B cell (primary cell): ENCODE results near the gene NIN. TPM values are rescaled to one million over a fixed set of nuclear protein-coding genes. Genes with fewer than 3 reads are reported as not detected.

ENCODE experiments used
- ATAC-seq: fragments of 200-7000 bp; cut with Tn5 transposase; one replicate; pipeline ENCODE4 v1.10.0; 2021; ENCODE audit warnings: low read depth, mild to moderate bottlenecking, moderate number of reproducible peaks, moderate library complexity
- CTCF ChIA-PET: fragments of 350-600 bp; sonication (Branson Sonifier 250); formaldehyde crosslinking; loops from one replicate; lab custom pipeline; 2021; ENCODE audit warnings: antibody characterized with exemption, inconsistent platforms; lab: Charles Lee
- POLR2A ChIA-PET: fragments of 350-600 bp; sonication (Branson Sonifier 250); formaldehyde crosslinking; loops from one replicate; lab custom pipeline; 2021; ENCODE audit warnings: antibody characterized with exemption; lab: Charles Lee
- DNase-seq: peaks from one replicate; pipeline ENCODE4 v3.0.0; 2013
- H2AFZ ChIP-seq: 2 replicates; pipeline ENCODE4 v1.6.1; 2012; ENCODE audit warnings: mild to moderate bottlenecking, low read depth, low read length; ENCODE audit not compliant: insufficient read depth, poor library complexity, severe bottlenecking
- H3K27ac ChIP-seq, 2 donors: 1 replicate in 1 of 2; 2 replicates in 1 of 2; pipeline ENCODE4 v1.5.1; 2012 to 2013; ENCODE audit warnings: low read length in 2 of 2, mild to moderate bottlenecking in 2 of 2, moderate library complexity in 1 of 2
- H3K27me3 ChIP-seq, 4 experiments: fragments of 200-600 bp in 1 of 4; sonication (generic) in 1 of 4; replicated peaks in 1 of 4; 1 replicate in 2 of 4; 2 replicates in 2 of 4; pipeline versions ENCODE4 v1.6.1 to v1.7.0; 2013 to 2016; ENCODE audit warnings: low read length in 3 of 4, mild to moderate bottlenecking in 2 of 4, mixed read lengths in 1 of 4, moderate library complexity in 1 of 4; ENCODE audit not compliant: insufficient read depth in 4 of 4, control insufficient read depth in 3 of 4; ENCODE audit errors: control extremely low read depth in 1 of 4
- H3K36me3 ChIP-seq, 2 experiments: replicated peaks in 1 of 2; 1 replicate in 1 of 2; 2 replicates in 1 of 2; pipeline versions ENCODE4 v1.6.1 to v1.7.1; 2013; ENCODE audit warnings: low read length in 1 of 2; ENCODE audit not compliant: insufficient read depth in 2 of 2, control insufficient read depth in 1 of 2; ENCODE audit errors: control extremely low read depth in 1 of 2, extremely low read depth in 1 of 2
- H3K4me1 ChIP-seq, 2 donors: fragments of 200-600 bp in 1 of 2; sonication (generic) in 1 of 2; 1 replicate in 1 of 2; 2 replicates in 1 of 2; pipeline versions ENCODE4 v1.5.1 to v1.6.1; 2013 to 2017; ENCODE audit warnings: low read length in 2 of 2; ENCODE audit not compliant: control insufficient read depth in 2 of 2, insufficient read depth in 2 of 2
- H3K4me2 ChIP-seq: replicated peaks from 2 replicates; pipeline ENCODE3; 2012; ENCODE audit warnings: mild to moderate bottlenecking, low read depth, low read length; ENCODE audit not compliant: poor library complexity, severe bottlenecking
- H3K4me3 ChIP-seq, 5 experiments: fragments of 200-600 bp in 1 of 5; sonication (generic) in 1 of 5; 1 replicate in 3 of 5; 2 replicates in 2 of 5; pipeline versions ENCODE4 v1.5.1 to v1.7.0; 2011 to 2016; ENCODE audit warnings: low read length in 4 of 5, mild to moderate bottlenecking in 4 of 5, low read depth in 2 of 5, control low read depth in 1 of 5, moderate library complexity in 1 of 5; ENCODE audit not compliant: insufficient read depth in 1 of 5; ENCODE audit errors: control extremely low read depth in 1 of 5, extremely low read depth in 1 of 5
- H3K79me2 ChIP-seq: fragments of 200-600 bp; sonication (generic); one replicate; pipeline ENCODE4 v1.6.0; 2016; ENCODE audit warnings: low read length; ENCODE audit not compliant: control insufficient read depth, insufficient read depth
- H3K9ac ChIP-seq: fragments of 200-600 bp; sonication (generic); 2 replicates; pipeline ENCODE4 v1.6.1; 2017; ENCODE audit warnings: mild to moderate bottlenecking, low read length, moderate library complexity
- H3K9me3 ChIP-seq, 3 donors: one replicate each; pipeline versions ENCODE4 v1.6.1 to v1.7.1; 2013; ENCODE audit warnings: low read length in 2 of 3; ENCODE audit not compliant: control insufficient read depth in 2 of 3, insufficient read depth in 1 of 3; ENCODE audit errors: control extremely low read depth in 1 of 3
- H4K20me1 ChIP-seq: 2 replicates; pipeline ENCODE4 v1.6.0; 2012; ENCODE audit warnings: mild to moderate bottlenecking, low read length; ENCODE audit not compliant: insufficient read depth, control insufficient read depth, poor library complexity, severe bottlenecking
- H3K27ac Mint-ChIP-seq: one replicate; pipeline ENCODE4 v1.8.0; 2021; ENCODE audit warnings: mixed read lengths
- H3K27me3 Mint-ChIP-seq: one replicate; pipeline ENCODE4 v1.8.0; 2021; ENCODE audit warnings: mixed read lengths
- H3K4me1 Mint-ChIP-seq: one replicate; pipeline ENCODE4 v1.8.0; 2021; ENCODE audit warnings: mixed read lengths
- H3K4me3 Mint-ChIP-seq: one replicate; pipeline ENCODE4 v1.8.0; 2021; ENCODE audit warnings: mixed read lengths
- H3K9me3 Mint-ChIP-seq: one replicate; pipeline ENCODE4 v1.8.0; 2022; ENCODE audit warnings: mixed read lengths; ENCODE audit not compliant: insufficient read depth
- CTCF ChIP-seq: fragments of 200-600 bp; IDR thresholded peaks from one replicate; pipeline ENCODE4 v1.8.0; 2022; ENCODE audit warnings: antibody characterized with exemption, mild to moderate bottlenecking
- EZH2 ChIP-seq: IDR thresholded peaks from 2 replicates; pipeline ENCODE4 v1.6.1; 2012; ENCODE audit warnings: borderline replicate concordance, low read depth, mild to moderate bottlenecking, moderate library complexity, low read length; ENCODE audit not compliant: insufficient read depth, poor library complexity, severe bottlenecking
- WGBS: methylation state at CpG from one replicate; pipeline ENCODE4 v1.1.5; 2013; ENCODE audit warnings: missing lambda C conversion rate; ENCODE audit not compliant: insufficient coverage; 5-methylcytosine and 5-hydroxymethylcytosine counted together
- intact Hi-C: fragments of 100-400 bp; cut with micrococcal nuclease; formaldehyde crosslinking; loops from one replicate; pipeline ENCODE4 v1.10.0; 2022
- polyA plus RNA-seq: library from polyadenylated mRNA; depleted of rRNA; stranded (reverse); fragments of >200 nt; gene quantifications from 2 replicates; pipeline ENCODE4 v1.2.3, GENCODE V29; 2012
- total RNA-seq, 2 donors: library from RNA; stranded (reverse); fragments of 120-200 nt in 1 of 2; gene quantifications; 1 replicate in 1 of 2; 2 replicates in 1 of 2; pipeline versions ENCODE4 v1.2.3 to v1.2.4, GENCODE V29; 2013 to 2022

The NIN gene
- total and polyA plus RNA-seq, 2 donors (not counting 1 experiment from before 2014, with no cell fraction given) = 25.4 to 219 TPM

- POLR2A ChIA-PET = no interaction called here
- Histone ChIP-seq H3K9me3 (no peaks in the 10 kb centered on the region), H2AFZ (no peak overlapping the region), H3K4me1 (peaks cover 43 to 49% of the 10 kb centered on the region in 2 donors), H3K36me3 (peaks cover 3 to 22% of the 10 kb centered on the region in 2 experiments), H3K27ac (peak overlapping the region; percentile 38 to 54), H3K4me3 (peak overlapping the region in 4 of 5 experiments; percentile 10 to 57 (median 40)), H3K4me2 (peak overlapping the region; percentile 70), H4K20me1 (peaks cover 61% of the 10 kb centered on the region), H3K9ac (peak overlapping the region; percentile 40), H3K27me3 (no peaks in the 10 kb centered on the region), H3K79me2 (peaks cover 98% of the 10 kb centered on the region)
- no peaks in the 10 kb centered on the region for H3K27me3 Mint-ChIP-seq
- peak overlapping the region; percentile 84 for H3K4me3 Mint-ChIP-seq
- no peak for TF ChIP-seq CTCF
- TF ChIP-seq EZH2 = no peak
- peaks cover 57% of the 10 kb centered on the region for H3K4me1 Mint-ChIP-seq
- ATAC-seq = peak; percentile 24
- CTCF ChIA-PET = interaction anchor here (0.6 to 4.5 kb wide), 6 partner anchors 14 to 47 kb away, joined by 3 to 19 read pairs (median 3); no protein-coding TSS in a partner anchor
- intact Hi-C loops = loop anchor here (1.0 to 2.0 kb wide), 3 partner anchors 9 to 18 kb away; partner anchors contain the start of gene NIN
- DNase-seq = no peak
- WGBS = 38% methylated on average over 1 of the region's 8 CpGs
- no peaks in the 10 kb centered on the region for H3K9me3 Mint-ChIP-seq
- H3K27ac Mint-ChIP-seq = peak overlapping the region; percentile 90
Observed at GRCh38 chr14:50812856-50813543, 18.0 kb downstream of the NIN start.

GRCh38 chr14:50812180-50812579 is 18.8 kb downstream of the NIN start:
- peaks cover 98% of the 10 kb centered on the region for H3K79me2 ChIP-seq
- H3K9ac ChIP-seq = peak overlapping the region; percentile 40
- TF ChIP-seq CTCF (no peak), EZH2 (no peak)
- no peaks in the 10 kb centered on the region for H3K9me3 Mint-ChIP-seq
- peaks cover 5 to 30% of the 10 kb centered on the region in 2 experiments for H3K36me3 ChIP-seq
- no peak for DNase-seq
- CTCF ChIA-PET = interaction anchor here (0.6 to 4.5 kb wide), 5 partner anchors 10 to 48 kb away, joined by 3 to 19 read pairs (median 3); no protein-coding TSS in a partner anchor
- peak overlapping the region; percentile 84 for H3K4me3 Mint-ChIP-seq
- H3K27ac Mint-ChIP-seq = peak overlapping the region; percentile 83
- intact Hi-C loops = loop anchor here (2.0 kb wide), 2 partner anchors 17 to 19 kb away; partner anchors contain the start of gene NIN
- peak overlapping the region; percentile 70 for H3K4me2 ChIP-seq
- H3K27me3 Mint-ChIP-seq = no peaks in the 10 kb centered on the region
- peaks cover 43 to 49% of the 10 kb centered on the region in 2 donors for H3K4me1 ChIP-seq
- POLR2A ChIA-PET = no interaction called here
- peaks cover 68% of the 10 kb centered on the region for H4K20me1 ChIP-seq
- WGBS = no CpG with 5 or more reads among the region's 2 CpGs
- H3K9me3 ChIP-seq = no peaks in the 10 kb centered on the region
- H2AFZ ChIP-seq = no peak overlapping the region
- peaks cover 61% of the 10 kb centered on the region for H3K4me1 Mint-ChIP-seq
- H3K4me3 ChIP-seq = peak overlapping the region in 1 of 5 experiments; percentile 5
- H3K27ac ChIP-seq = peak overlapping the region; percentile 2 to 54
- ATAC-seq = no peak
- no peaks in the 10 kb centered on the region for H3K27me3 ChIP-seq
